Muscle of leg (tissue), 11 donors: ENCODE results near the gene C3orf33. TPM values are rescaled to one million over a fixed set of nuclear protein-coding genes. Genes with fewer than 3 reads are reported as not detected.
A peak's percentile ranks its signal among the peaks of the same experiment; 100 is the strongest.

Experiments used
- DNase-seq: peaks from one replicate; pipeline ENCODE4 v3.0.0; 2013
- H3K27ac ChIP-seq: one replicate; pipeline ENCODE4 v1.5.1; 2013; ENCODE audit warnings: mild to moderate bottlenecking, low read length, control low read depth
- H3K27me3 ChIP-seq: one replicate; pipeline ENCODE4 v1.6.1; 2013; ENCODE audit warnings: low read length; ENCODE audit not compliant: control insufficient read depth, insufficient read depth
- H3K36me3 ChIP-seq: one replicate; pipeline ENCODE4 v1.6.1; 2013; ENCODE audit warnings: low read length; ENCODE audit not compliant: control insufficient read depth, insufficient read depth
- H3K4me1 ChIP-seq: one replicate; pipeline ENCODE4 v1.6.1; 2013; ENCODE audit warnings: low read length; ENCODE audit not compliant: control insufficient read depth, insufficient read depth
- H3K4me3 ChIP-seq: one replicate; pipeline ENCODE4 v1.5.1; 2013; ENCODE audit warnings: low read length, control low read depth
- H3K9me3 ChIP-seq: replicated peaks from 2 replicates; pipeline ENCODE4 v1.6.1; 2013; ENCODE audit warnings: low read depth, low read length; ENCODE audit not compliant: control insufficient read depth
- WGBS: methylation state at CpG from one replicate; pipeline ENCODE4 v1.1.5; 2013; ENCODE audit warnings: missing lambda C conversion rate; ENCODE audit not compliant: insufficient coverage; 5-methylcytosine and 5-hydroxymethylcytosine counted together
- polyA plus RNA-seq, 8 donors: library from polyadenylated mRNA; unstranded; fragments of 120-200 nt; gene quantifications; one replicate each; pipeline versions ENCODE4 v1.2.1 to v1.2.3, GENCODE V29; 2013; ENCODE audit warnings: inconsistent platforms in 1 of 8, low replicate concordance in 1 of 8; ENCODE audit not compliant: insufficient read length in 8 of 8, insufficient read depth in 1 of 8
- total RNA-seq: library from RNA; stranded (reverse); fragments of 120-200 nt; gene quantifications from one replicate; pipeline ENCODE4 v1.2.4, GENCODE V29; 2013

Gene C3orf33
- total and polyA plus RNA-seq, 9 donors = 3.3 to 4.8 (median 3.8) TPM

GRCh38 chr3:155757577-155757976 is 48.5 kb downstream of the C3orf33 start:
- H3K9me3 ChIP-seq = no peaks in the 10 kb centered on the region
- H3K27ac ChIP-seq = no peak overlapping the region
- H3K4me1 ChIP-seq = no peaks in the 10 kb centered on the region
- H3K27me3 ChIP-seq = no peaks in the 10 kb centered on the region
- no peaks in the 10 kb centered on the region for H3K36me3 ChIP-seq
- WGBS = no CpG with 5 or more reads among the region's 7 CpGs
- no peak for DNase-seq
- H3K4me3 ChIP-seq = no peak overlapping the region

DNA sequence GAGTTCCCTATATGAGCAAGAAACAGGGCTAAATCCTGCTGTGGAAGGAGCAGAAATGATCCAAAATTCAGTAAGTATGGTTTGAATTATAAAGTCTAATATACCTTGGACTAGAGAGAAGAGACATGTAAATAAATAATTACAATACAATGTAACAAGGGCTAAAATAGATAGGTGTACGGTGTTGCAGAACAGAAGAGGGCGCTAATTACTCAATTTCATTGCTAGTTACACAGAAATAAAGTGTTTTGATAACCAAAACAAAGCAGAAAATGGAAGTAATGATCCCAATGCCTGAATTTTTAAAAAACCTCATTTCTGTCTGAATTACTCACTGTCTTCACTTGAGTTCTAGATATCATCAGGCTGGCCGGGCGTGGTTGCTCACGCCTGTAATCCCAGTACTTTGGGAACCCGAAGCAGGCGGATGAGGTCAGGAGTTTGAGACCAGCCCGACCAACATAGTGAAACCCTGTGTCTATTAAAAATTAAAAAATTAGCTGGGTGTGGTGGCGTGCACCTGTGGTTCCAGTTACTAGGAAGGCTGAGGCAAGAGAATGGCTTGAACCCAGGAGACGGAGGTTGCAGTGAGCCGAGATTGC is 52.9 kb downstream of the C3orf33 start:
- no peaks in the 10 kb centered on the region for H3K27me3 ChIP-seq
- H3K9me3 ChIP-seq = no peaks in the 10 kb centered on the region
- no peaks in the 10 kb centered on the region for H3K4me1 ChIP-seq
- no peak overlapping the region for H3K27ac ChIP-seq
- WGBS = 95% methylated on average over 7 of the region's 11 CpGs
- no peak overlapping the region for H3K4me3 ChIP-seq
- H3K36me3 ChIP-seq = no peaks in the 10 kb centered on the region
- no peak for DNase-seq

- Histone ChIP-seq H3K4me1 (peaks cover 16% of the 10 kb centered on the region), H3K4me3 (no peak overlapping the region), H3K27me3 (peaks cover 22% of the 10 kb centered on the region), H3K27ac (no peak overlapping the region), H3K36me3 (no peaks in the 10 kb centered on the region), H3K9me3 (no peaks in the 10 kb centered on the region)
- DNase-seq = peak; percentile 45
- WGBS = 31% methylated on average over 5 of the region's 8 CpGs
These were observed 57.3 kb downstream of the C3orf33 start for GRCh38 chr3:155748611-155749365.

GRCh38 chr3:155747946-155748290 is 58.2 kb downstream of the C3orf33 start:
- 60% methylated on average over 1 of the region's 3 CpGs for WGBS
- Histone ChIP-seq H3K36me3 (no peaks in the 10 kb centered on the region), H3K27ac (no peak overlapping the region), H3K27me3 (peaks cover 30% of the 10 kb centered on the region), H3K4me1 (peaks cover 18% of the 10 kb centered on the region), H3K9me3 (no peaks in the 10 kb centered on the region), H3K4me3 (no peak overlapping the region)
- DNase-seq = no peak

- no peak overlapping the region for H3K27ac ChIP-seq
- no peak overlapping the region for H3K4me3 ChIP-seq
- H3K36me3 ChIP-seq = no peaks in the 10 kb centered on the region
- no peaks in the 10 kb centered on the region for H3K9me3 ChIP-seq
- H3K27me3 ChIP-seq = peaks cover 30% of the 10 kb centered on the region
- WGBS = 50% methylated on average over 1 of the region's 2 CpGs
- DNase-seq = peak; percentile 22
- H3K4me1 ChIP-seq = peaks cover 18% of the 10 kb centered on the region
These were observed 58.7 kb downstream of the C3orf33 start for GRCh38 chr3:155747286-155747945.

GRCh38 chr3:155746703-155747102 is 59.4 kb downstream of the C3orf33 start:
- Histone ChIP-seq H3K27me3 (peaks cover 30% of the 10 kb centered on the region), H3K36me3 (no peaks in the 10 kb centered on the region), H3K4me1 (peaks cover 18% of the 10 kb centered on the region), H3K9me3 (no peaks in the 10 kb centered on the region), H3K27ac (no peak overlapping the region), H3K4me3 (no peak overlapping the region)
- no CpG with 5 or more reads among the region's 1 CpG for WGBS
- no peak for DNase-seq

DNA sequence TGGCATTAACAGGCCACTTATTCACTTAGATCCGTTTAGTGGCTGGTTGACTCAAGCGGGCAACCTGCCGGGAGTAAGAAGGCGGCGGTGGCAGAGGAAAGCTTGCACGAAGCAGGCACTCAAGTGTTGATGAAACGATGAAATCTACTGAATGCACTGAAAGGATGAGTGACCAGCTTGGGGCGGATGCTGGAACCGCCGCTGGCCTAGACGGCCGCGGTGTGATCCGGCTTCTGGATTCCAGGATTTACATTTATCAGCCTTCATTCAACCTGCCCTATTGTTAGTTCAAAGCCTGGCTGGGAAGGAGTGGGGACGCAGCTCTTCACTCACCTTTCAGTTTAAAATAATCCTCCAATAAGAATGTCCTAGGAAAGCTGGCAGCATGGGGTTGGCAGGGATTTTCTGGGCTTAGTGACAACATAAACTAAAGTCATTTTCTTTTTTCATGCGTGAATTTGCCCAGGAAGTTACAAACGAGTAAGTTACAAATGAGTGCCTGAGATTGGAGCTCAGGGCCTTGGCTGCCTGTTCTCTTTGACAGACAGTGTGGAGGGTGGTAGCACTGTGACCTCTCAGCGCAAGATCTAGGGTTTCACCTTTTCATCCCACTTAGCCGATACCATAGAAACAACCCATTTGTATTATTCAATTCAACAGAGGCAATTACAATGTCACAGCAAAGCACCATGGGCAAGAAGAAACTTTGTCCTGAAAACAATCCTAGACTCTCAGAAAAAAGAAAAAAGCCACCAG is 60.1 kb downstream of the C3orf33 start:
- H3K9me3 ChIP-seq = no peaks in the 10 kb centered on the region
- 55% methylated on average over 8 of the region's 19 CpGs for WGBS
- H3K27ac ChIP-seq = no peak overlapping the region
- no peaks in the 10 kb centered on the region for H3K36me3 ChIP-seq
- H3K27me3 ChIP-seq = peaks cover 30% of the 10 kb centered on the region
- DNase-seq = peak; percentile 20
- H3K4me3 ChIP-seq = no peak overlapping the region
- peaks cover 18% of the 10 kb centered on the region for H3K4me1 ChIP-seq

DNA sequence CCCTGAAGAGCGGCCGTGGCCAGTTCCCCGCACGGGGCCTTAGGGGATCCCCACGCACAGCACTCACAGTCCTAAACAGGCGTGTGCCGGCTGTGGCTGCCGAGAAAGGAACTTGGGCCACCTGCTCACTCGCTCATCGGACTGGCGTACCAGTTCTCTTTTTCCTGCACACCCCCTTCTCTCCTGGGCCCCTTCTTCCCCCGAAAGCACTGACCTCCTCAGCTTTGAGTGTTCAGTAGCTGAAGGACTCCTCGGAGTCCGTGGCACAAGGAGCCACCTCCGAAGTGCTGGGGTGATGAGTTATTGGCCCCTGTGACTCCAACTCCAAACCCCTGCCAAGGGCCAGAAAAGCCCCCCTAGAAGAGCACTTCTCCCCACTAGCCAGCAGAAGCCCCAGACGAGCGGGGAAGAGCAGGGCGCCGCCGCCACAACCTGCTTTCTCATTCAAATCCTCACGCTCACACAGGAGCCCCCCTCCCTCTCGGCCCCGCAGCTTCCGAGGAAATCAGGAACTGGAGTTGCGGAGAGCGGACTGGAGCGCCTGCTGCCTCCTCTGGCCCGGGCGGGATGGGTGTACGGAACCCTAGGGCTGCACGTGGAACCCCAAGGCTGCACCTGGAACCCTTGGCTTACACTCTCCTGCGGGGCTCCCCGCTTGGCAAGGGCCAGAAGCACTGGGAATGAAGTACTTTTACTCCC is 61.3 kb downstream of the C3orf33 start, which contains the start of gene PLCH1:
Gene PLCH1, minus strand, starts transcription at position 446 of the 699 bp plus-strand sequence. CDS start 40,847 bp downstream, outside the sequence.
- H3K9me3 ChIP-seq = no peaks in the 10 kb centered on the region
- H3K27me3 ChIP-seq = peaks cover 30% of the 10 kb centered on the region
- H3K36me3 ChIP-seq = no peaks in the 10 kb centered on the region
- H3K27ac ChIP-seq = no peak within 1 kb of the TSS
- peaks cover 18% of the 10 kb centered on the region for H3K4me1 ChIP-seq
- DNase-seq = peak; percentile 81
- H3K4me3 ChIP-seq = peak within 1 kb of the TSS; percentile 61
- WGBS = 0% methylated on average over 26 of the region's 33 CpGs

DNA sequence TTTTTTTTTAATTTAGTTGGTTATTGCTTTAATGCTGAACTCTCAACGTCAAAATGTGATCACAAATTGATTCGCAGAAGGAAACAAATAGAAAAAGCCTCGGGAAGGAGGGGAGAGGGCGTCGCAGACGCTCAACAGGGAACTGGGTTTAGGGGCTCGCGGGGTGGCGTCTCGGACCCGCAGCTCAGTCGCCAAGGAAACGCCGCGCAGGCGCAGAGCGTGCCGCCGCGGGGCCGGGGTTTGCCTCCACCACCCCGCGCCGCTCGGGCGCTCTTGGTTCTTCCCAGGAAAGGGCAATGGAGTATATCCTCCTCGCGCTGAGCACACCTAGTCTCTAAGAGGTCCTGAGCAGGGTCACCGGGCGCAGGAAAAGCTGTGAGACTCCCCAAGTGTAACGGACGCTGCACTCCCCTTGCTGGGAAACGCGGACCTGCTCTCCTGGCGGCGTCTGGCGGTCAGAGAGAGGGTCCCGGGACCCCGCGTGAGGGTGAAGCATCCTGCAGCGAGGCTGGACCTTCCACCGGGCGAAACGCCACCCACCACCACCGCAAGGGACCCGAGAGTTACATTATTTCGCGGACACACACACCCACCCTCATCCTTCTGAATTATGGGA is 62.0 kb downstream of the C3orf33 start:
- DNase-seq = peak; percentile 46
- WGBS = under 1% methylated on average over 41 of the region's 48 CpGs
- Histone ChIP-seq H3K9me3 (no peaks in the 10 kb centered on the region), H3K27me3 (peaks cover 30% of the 10 kb centered on the region), H3K27ac (no peak overlapping the region), H3K36me3 (no peaks in the 10 kb centered on the region), H3K4me1 (peaks cover 18% of the 10 kb centered on the region), H3K4me3 (peak overlapping the region; percentile 61)
